ENCODE results near the gene PCBD2. TPM values are rescaled to one million over a fixed set of nuclear protein-coding genes. Genes with fewer than 3 reads are reported as not detected.

PCBD2 gene
- total and polyA plus RNA-seq, 8 donors = 5.0 to 9.1 (median 7.3) TPM

DNA sequence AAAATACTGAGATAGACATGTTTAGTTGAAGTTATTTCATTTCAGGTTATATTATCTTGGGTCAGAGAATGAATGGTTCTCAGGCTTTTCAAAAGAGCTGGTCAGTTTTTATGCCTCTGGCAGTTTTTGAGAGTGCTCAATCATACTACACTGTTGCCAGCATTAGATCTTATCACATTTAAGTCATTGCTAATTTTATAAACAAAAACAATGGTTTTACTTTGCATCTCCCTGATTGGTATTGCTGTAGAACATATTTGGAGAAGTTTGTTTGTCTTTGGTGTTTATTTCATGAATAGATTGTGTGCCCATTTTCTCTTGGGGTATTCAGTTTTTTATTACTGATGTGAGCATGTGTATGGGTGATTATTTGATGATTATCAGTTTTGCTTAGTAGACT lies 64.2 kb downstream of the PCBD2 start:
- Histone ChIP-seq H3K27ac (no peak overlapping the region), H3K9me3 (no peaks in the 10 kb centered on the region), H3K4me3 (no peak overlapping the region), H3K36me3 (peaks cover 0 to 11% (median under 1%) of the 10 kb centered on the region in 3 donors), H3K4me1 (no peaks in the 10 kb centered on the region), H3K27me3 (no peaks in the 10 kb centered on the region)
- FAIRE-seq (no peak), ATAC-seq (no peak), DNase-seq (no peak)
- TF ChIP-seq, protein P1, sequence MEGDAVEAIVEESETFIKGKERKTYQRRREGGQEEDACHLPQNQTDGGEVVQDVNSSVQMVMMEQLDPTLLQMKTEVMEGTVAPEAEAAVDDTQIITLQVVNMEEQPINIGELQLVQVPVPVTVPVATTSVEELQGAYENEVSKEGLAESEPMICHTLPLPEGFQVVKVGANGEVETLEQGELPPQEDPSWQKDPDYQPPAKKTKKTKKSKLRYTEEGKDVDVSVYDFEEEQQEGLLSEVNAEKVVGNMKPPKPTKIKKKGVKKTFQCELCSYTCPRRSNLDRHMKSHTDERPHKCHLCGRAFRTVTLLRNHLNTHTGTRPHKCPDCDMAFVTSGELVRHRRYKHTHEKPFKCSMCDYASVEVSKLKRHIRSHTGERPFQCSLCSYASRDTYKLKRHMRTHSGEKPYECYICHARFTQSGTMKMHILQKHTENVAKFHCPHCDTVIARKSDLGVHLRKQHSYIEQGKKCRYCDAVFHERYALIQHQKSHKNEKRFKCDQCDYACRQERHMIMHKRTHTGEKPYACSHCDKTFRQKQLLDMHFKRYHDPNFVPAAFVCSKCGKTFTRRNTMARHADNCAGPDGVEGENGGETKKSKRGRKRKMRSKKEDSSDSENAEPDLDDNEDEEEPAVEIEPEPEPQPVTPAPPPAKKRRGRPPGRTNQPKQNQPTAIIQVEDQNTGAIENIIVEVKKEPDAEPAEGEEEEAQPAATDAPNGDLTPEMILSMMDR (IDR thresholded peaks at IDR 0.05) = no peak
- intact Hi-C loops (cut with DNase I) = no loop called here

DNA sequence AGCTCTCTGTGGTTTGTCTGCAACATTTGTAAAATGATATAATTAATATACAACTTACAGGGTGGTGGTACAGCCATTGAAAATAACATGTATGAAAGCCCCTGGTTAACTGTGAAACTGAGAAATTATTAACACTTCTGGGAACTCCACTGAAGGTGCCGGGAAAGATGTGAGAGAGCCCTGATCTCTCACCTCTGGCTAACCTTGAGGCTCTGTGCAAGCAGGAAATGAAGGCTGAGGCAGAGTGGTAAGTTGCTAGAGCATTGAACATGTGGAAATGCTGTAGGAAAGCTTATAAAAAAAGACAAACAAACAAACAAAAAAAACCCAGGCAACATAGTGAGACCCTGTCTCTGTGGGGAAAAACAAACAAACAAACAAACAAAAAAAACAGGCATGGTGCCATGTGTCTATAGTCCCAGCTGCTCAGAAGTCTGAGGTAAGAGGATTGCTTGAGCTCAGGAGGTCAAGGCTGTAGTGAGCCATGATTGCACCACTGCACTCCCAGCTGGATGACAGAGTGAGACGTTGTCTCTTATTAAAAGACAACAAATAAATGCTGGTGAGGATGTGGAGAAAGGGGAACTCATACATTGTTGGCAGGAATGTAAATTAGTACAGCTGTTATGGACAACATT lies 70.3 kb downstream of the PCBD2 start:
- H3K4me3 ChIP-seq = no peak overlapping the region
- FAIRE-seq (no peak), DNase-seq (no peak), ATAC-seq (no peak)
- intact Hi-C loops (cut with DNase I) = no loop called here
- H3K27ac ChIP-seq = no peak overlapping the region
- H3K4me1 ChIP-seq = no peaks in the 10 kb centered on the region
- no peaks in the 10 kb centered on the region for H3K27me3 ChIP-seq
- WGBS, 2 donors = 75 to 79% methylated on average over 2 of the region's 2 CpGs
- H3K9me3 ChIP-seq = no peaks in the 10 kb centered on the region
- TF ChIP-seq, protein P1 (IDR thresholded peaks at IDR 0.05) = no peak
- no peaks in the 10 kb centered on the region for H3K36me3 ChIP-seq

DNA sequence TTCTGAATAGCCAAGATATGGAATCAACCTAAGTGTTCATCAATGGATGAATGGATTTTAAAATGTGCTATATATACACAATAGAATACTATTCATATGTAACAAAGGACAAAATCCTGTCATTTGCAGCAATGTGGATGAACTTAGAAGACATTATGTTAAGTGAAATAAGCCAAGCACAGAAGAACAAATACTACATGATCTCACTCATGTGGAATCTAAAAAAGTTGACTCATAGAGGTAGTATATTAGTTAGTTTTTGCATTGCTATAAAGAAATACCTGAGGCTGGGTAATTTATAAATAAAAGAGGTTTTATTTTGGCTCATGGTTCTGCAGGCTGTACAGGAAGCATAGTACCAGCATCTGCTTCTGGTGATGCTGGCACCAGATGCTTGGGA lies 70.9 kb downstream of the PCBD2 start:
- no peak overlapping the region for H3K4me3 ChIP-seq

DNA sequence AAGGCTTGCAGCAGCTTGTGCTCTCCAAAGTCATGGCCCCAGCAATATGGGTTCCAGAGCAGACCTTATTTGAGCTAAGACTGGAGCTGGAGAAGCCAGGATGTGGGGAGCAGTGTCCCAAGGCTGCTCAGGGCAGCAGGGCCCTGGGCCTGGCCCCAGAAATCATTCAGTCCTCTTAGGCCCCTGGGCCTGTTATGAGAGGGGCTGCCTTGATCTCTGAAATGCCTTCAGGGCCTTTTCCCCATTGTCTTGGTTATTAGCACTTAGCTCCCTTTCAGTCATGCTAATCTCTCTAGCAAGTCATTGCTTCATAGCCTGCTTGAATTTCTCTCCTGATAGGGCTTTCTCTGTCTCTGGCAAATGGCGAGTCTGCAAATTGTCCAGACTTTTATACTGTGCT lies 71.9 kb downstream of the PCBD2 start:
- TF ChIP-seq, protein P1 (IDR thresholded peaks at IDR 0.05) = no peak

More for the DNA sequence above, 70.9 kb downstream of the PCBD2 start:
- TF ChIP-seq, protein P1 (IDR thresholded peaks at IDR 0.05) = no peak
- ATAC-seq = no peak
- Histone ChIP-seq H3K4me1 (no peaks in the 10 kb centered on the region), H3K27me3 (no peaks in the 10 kb centered on the region), H3K9me3 (no peaks in the 10 kb centered on the region), H3K36me3 (no peaks in the 10 kb centered on the region), H3K27ac (no peak overlapping the region)
- DNase-seq = no peak
- FAIRE-seq = no peak
- intact Hi-C loops (cut with DNase I) = no loop called here

DNA sequence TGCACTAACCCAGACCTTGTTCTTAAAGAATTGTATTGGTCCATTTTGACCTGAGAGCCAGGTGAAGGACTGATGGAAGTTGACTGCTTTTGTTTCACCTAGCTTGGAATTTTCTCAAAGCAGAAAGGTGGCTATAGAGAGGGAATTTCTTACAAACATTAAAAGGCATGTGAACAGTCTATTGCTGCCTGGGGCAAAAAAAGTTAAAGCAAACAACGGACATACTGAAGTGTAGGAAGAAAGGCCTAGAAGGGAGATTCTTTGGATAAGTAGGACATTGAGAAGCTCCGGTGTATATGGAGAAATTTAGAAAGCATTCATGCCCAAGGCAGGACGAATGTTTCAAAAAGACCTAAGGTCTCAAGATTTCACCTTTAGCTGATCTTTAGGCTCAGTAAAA lies 74.5 kb downstream of the PCBD2 start:
- TF ChIP-seq, protein P1 (IDR thresholded peaks at IDR 0.05) = no peak
- ATAC-seq = no peak
- 91 to 95% methylated on average over 3 of the region's 3 CpGs for WGBS, 2 donors
- no peaks in the 10 kb centered on the region for H3K27me3 ChIP-seq
- H3K36me3 ChIP-seq = no peaks in the 10 kb centered on the region
- intact Hi-C loops (cut with DNase I) = no loop called here
- no peaks in the 10 kb centered on the region for H3K4me1 ChIP-seq
- no peak for FAIRE-seq
- no peaks in the 10 kb centered on the region for H3K9me3 ChIP-seq
- H3K27ac ChIP-seq = no peak overlapping the region
- DNase-seq = no peak
- no peak overlapping the region for H3K4me3 ChIP-seq

More for the DNA sequence above, 71.9 kb downstream of the PCBD2 start:
- FAIRE-seq = no peak
- DNase-seq = no peak
- Histone ChIP-seq H3K4me3 (no peak overlapping the region), H3K36me3 (no peaks in the 10 kb centered on the region), H3K27ac (no peak overlapping the region), H3K27me3 (no peaks in the 10 kb centered on the region), H3K9me3 (no peaks in the 10 kb centered on the region), H3K4me1 (no peaks in the 10 kb centered on the region)
- intact Hi-C loops (cut with DNase I) = no loop called here
- 94 to 100% methylated on average over 1 of the region's 1 CpG for WGBS, 2 donors
- no peak for ATAC-seq

Measured in pancreas (tissue), 10 donors.